Suprapubic skin (tissue), 4 donors: Measurements from ENCODE around the gene EPB41L1. TPM values are rescaled to one million over a fixed set of nuclear protein-coding genes. Genes with fewer than 3 reads are reported as not detected.

Experiments used
- DNase-seq, 2 donors: peaks; one replicate each; pipeline ENCODE4 v3.0.0-alpha.2; 2019; ENCODE audit warnings: low spot score in 2 of 2
- H3K27ac ChIP-seq: fragments of 200-600 bp; sonication (generic); one replicate; pipeline ENCODE4 v1.5.1; 2019
- H3K27me3 ChIP-seq: fragments of 200-600 bp; sonication (generic); one replicate; pipeline ENCODE4 v1.5.1; 2019
- H3K36me3 ChIP-seq: fragments of 200-600 bp; sonication (generic); one replicate; pipeline ENCODE4 v1.5.1; 2019
- H3K4me1 ChIP-seq: fragments of 200-600 bp; sonication (generic); one replicate; pipeline ENCODE4 v1.5.1; 2019
- H3K4me3 ChIP-seq: fragments of 200-600 bp; sonication (generic); one replicate; pipeline ENCODE4 v1.5.1; 2019; ENCODE audit warnings: mild to moderate bottlenecking
- H3K9me3 ChIP-seq: fragments of 200-600 bp; sonication (generic); one replicate; pipeline ENCODE4 v1.5.1; 2019
- CTCF ChIP-seq, 2 donors: fragments of 200-600 bp in 1 of 2; fragments of 450-650 bp in 1 of 2; sonication (generic) in 1 of 2; IDR thresholded peaks; one replicate each; pipeline ENCODE4 v1.5.1; 2016 to 2019; ENCODE audit warnings: antibody characterized with exemption in 2 of 2, mild to moderate bottlenecking in 1 of 2, moderate library complexity in 1 of 2
- EP300 ChIP-seq: sonication (generic); formaldehyde crosslinking; IDR thresholded peaks from one replicate; pipeline ENCODE4 v1.6.1; 2017; ENCODE audit warnings: antibody characterized with exemption
- POLR2A ChIP-seq, 2 donors: fragments of 450-650 bp; IDR thresholded peaks; one replicate each; pipeline ENCODE4 v1.6.1; 2017; ENCODE audit warnings: antibody characterized with exemption in 2 of 2, mild to moderate bottlenecking in 2 of 2, moderate library complexity in 2 of 2
- POLR2AphosphoS5 ChIP-seq, 3 donors: sonication (generic); formaldehyde crosslinking; IDR thresholded peaks; one replicate each; pipeline ENCODE4 v1.6.1; 2017; ENCODE audit warnings: antibody characterized with exemption in 3 of 3
- WGBS: methylation state at CpG from one replicate; pipeline ENCODE4 v1.1.5; 2018; 5-methylcytosine and 5-hydroxymethylcytosine counted together
- total RNA-seq, 4 donors: library from RNA; depleted of rRNA; stranded (reverse); fragments of >200 nt; gene quantifications; one replicate each; pipeline ENCODE4 v1.1.0, GENCODE V29; 2016

Gene EPB41L1
- total RNA-seq, 4 donors from 2014 or later = 14.3 to 27.9 (median 21.4) TPM

GRCh38 chr20:36150489-36150846 lies 4.1 kb upstream of the EPB41L1 start:
- Histone ChIP-seq H3K9me3 (no peaks in the 10 kb centered on the region), H3K27ac (no peak overlapping the region), H3K27me3 (no peaks in the 10 kb centered on the region), H3K36me3 (no peaks in the 10 kb centered on the region), H3K4me3 (no peak overlapping the region), H3K4me1 (peaks cover 31% of the 10 kb centered on the region)
- 88% methylated on average over 3 of the region's 3 CpGs for WGBS
- no peak for TF ChIP-seq EP300
- TF ChIP-seq CTCF (IDR thresholded peaks at IDR 0.05) = no peak
- DNase-seq = no peak

- no peaks in the 10 kb centered on the region for H3K27me3 ChIP-seq
- H3K27ac ChIP-seq = no peak overlapping the region
- peaks cover 37% of the 10 kb centered on the region for H3K4me1 ChIP-seq
- WGBS = 76% methylated on average over 4 of the region's 4 CpGs
- DNase-seq = no peak
- H3K9me3 ChIP-seq = no peaks in the 10 kb centered on the region
- TF ChIP-seq EP300 = no peak
- no peak for TF ChIP-seq POLR2A (IDR thresholded peaks at IDR 0.05)
- no peak for TF ChIP-seq CTCF (IDR thresholded peaks at IDR 0.05)
- TF ChIP-seq POLR2AphosphoS5 (IDR thresholded peaks at IDR 0.05) = no peak
- no peaks in the 10 kb centered on the region for H3K36me3 ChIP-seq
- no peak overlapping the region for H3K4me3 ChIP-seq
Measured at GRCh38 chr20:36150847-36151539, 3.5 kb upstream of the EPB41L1 start.

- no peaks in the 10 kb centered on the region for H3K27me3 ChIP-seq
- H3K4me3 ChIP-seq = no peak overlapping the region
- H3K27ac ChIP-seq = no peak overlapping the region
- WGBS = 26% methylated on average over 4 of the region's 4 CpGs
- H3K36me3 ChIP-seq = no peaks in the 10 kb centered on the region
- H3K4me1 ChIP-seq = peaks cover 49% of the 10 kb centered on the region
- no peak for DNase-seq
- no peak for TF ChIP-seq POLR2A (IDR thresholded peaks at IDR 0.05)
- H3K9me3 ChIP-seq = no peaks in the 10 kb centered on the region
Measured at GRCh38 chr20:36152261-36152660, 2.3 kb upstream of the EPB41L1 start.

GRCh38 chr20:36153204-36153603 lies 1.3 kb upstream of the EPB41L1 start:
- TF ChIP-seq POLR2AphosphoS5 (IDR thresholded peaks at IDR 0.05) (no peak), CTCF (IDR thresholded peaks at IDR 0.05) (no peak), POLR2A (IDR thresholded peaks at IDR 0.05) (no peak), EP300 (no peak)
- no peak for DNase-seq
- no peaks in the 10 kb centered on the region for H3K27me3 ChIP-seq
- H3K27ac ChIP-seq = no peak overlapping the region
- no peak overlapping the region for H3K4me3 ChIP-seq
- no peaks in the 10 kb centered on the region for H3K36me3 ChIP-seq
- no peaks in the 10 kb centered on the region for H3K9me3 ChIP-seq
- WGBS = 79% methylated on average over 4 of the region's 4 CpGs
- peaks cover 51% of the 10 kb centered on the region for H3K4me1 ChIP-seq

- Histone ChIP-seq H3K27ac (peak overlapping the region; percentile 82), H3K9me3 (no peaks in the 10 kb centered on the region), H3K27me3 (no peaks in the 10 kb centered on the region), H3K4me1 (peaks cover 51% of the 10 kb centered on the region), H3K4me3 (peak overlapping the region; percentile 66), H3K36me3 (no peaks in the 10 kb centered on the region)
- peak; percentile 88 to 89 for DNase-seq
- 3% methylated on average over 24 of the region's 43 CpGs for WGBS
- TF ChIP-seq POLR2AphosphoS5 (IDR thresholded peaks at IDR 0.05) = no peak
- no peak for TF ChIP-seq CTCF (IDR thresholded peaks at IDR 0.05)
Measured at GRCh38 chr20:36153736-36154699, 522 bp upstream of the EPB41L1 start.
